PFSK-1 (cell line): ENCODE measurements around the gene KLHL3.

Source experiments
- POLR2AphosphoS5 ChIP-seq: IDR thresholded peaks from 2 replicates; pipeline ENCODE4 v1.6.1; 2012; ENCODE audit warnings: low read depth, mild to moderate bottlenecking, control low read depth, low read length, moderate library complexity
- REST ChIP-seq, 2 experiments: IDR thresholded peaks; 2 replicates each; pipeline versions ENCODE4 v1.6.1 to v1.8.0; 2011 to 2012; ENCODE audit warnings: low read depth in 2 of 2, low read length in 2 of 2, control low read depth in 1 of 2, inconsistent platforms in 1 of 2, mild to moderate bottlenecking in 1 of 2, moderate library complexity in 1 of 2; ENCODE audit not compliant: insufficient read depth in 1 of 2

- no peak for TF ChIP-seq REST (IDR thresholded peaks at IDR 0.05; ENCODE audit: insufficient read depth in 1 of 2, low read depth in 2 of 2, low read length in 2 of 2)
- TF ChIP-seq POLR2AphosphoS5 = no peak
Measured at GRCh38 chr5:137617528-137618205, 118.2 kb downstream of the KLHL3 start.
